GM12875 (cell line): ENCODE measurements around the gene FNIP2.
"Not testable (repeated sequence)": the region's sequence is repeated elsewhere in the genome, so short reads cannot be mapped to it uniquely, and the experiment has no call there.

ENCODE experiments used
- H3K4me3 ChIP-seq: one replicate; pipeline ENCODE4 v1.5.1; 2011; ENCODE audit warnings: low read depth, low read length, control low read depth
- TF ChIP-seq, protein P1 (sequence below): IDR thresholded peaks from 2 replicates; pipeline ENCODE4 v1.5.1; 2011; ENCODE audit warnings: low read depth, mild to moderate bottlenecking, control low read depth, inconsistent platforms, low read length, moderate library complexity, borderline replicate concordance; ENCODE audit not compliant: insufficient read depth

The FNIP2 gene

DNA sequence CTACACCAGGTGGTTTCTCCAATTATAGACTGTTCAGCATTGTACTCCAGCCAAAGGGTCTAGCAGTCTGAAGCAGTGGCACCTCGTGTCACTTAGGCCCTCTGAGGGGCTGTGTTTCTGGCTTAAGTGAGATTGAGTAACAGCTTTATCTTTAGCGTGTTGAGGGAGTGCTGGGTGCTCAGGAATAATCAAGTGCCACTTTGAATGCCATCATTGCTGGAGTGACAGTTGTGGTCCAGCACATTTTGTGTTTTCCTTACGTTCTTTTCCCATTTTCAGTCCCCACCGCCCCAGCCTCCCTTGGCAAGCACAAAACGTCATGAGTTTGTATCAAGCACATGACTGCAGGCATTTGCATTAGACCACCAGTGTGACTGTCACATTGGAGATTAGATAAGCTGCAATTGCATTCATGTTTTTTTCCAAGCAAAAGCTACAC, 58.7 kb downstream of the FNIP2 start:
- H3K4me3 ChIP-seq, result no peak overlapping the region
- TF ChIP-seq, protein P1, sequence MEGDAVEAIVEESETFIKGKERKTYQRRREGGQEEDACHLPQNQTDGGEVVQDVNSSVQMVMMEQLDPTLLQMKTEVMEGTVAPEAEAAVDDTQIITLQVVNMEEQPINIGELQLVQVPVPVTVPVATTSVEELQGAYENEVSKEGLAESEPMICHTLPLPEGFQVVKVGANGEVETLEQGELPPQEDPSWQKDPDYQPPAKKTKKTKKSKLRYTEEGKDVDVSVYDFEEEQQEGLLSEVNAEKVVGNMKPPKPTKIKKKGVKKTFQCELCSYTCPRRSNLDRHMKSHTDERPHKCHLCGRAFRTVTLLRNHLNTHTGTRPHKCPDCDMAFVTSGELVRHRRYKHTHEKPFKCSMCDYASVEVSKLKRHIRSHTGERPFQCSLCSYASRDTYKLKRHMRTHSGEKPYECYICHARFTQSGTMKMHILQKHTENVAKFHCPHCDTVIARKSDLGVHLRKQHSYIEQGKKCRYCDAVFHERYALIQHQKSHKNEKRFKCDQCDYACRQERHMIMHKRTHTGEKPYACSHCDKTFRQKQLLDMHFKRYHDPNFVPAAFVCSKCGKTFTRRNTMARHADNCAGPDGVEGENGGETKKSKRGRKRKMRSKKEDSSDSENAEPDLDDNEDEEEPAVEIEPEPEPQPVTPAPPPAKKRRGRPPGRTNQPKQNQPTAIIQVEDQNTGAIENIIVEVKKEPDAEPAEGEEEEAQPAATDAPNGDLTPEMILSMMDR, result no peak

DNA sequence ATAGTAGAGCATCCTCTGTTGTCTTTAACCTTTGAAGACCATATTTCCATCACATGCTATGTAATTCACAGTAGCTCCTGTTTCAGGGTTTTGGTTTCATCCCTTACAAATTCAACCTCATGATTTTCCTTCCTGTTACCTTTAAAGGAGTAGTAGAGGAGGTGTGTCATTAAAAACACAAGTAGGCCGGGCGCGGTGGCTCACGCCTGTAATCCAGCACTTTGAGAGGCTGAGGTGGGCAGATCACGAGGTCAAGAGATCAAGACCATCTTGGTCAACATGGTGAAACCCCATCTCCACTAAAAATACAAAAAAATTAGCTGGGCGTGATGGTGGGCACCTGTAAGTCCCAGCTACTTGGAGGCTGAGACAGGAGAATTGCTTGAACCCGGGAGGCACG, 59.3 kb downstream of the FNIP2 start:
- not testable (repeated sequence) for H3K4me3 ChIP-seq

DNA sequence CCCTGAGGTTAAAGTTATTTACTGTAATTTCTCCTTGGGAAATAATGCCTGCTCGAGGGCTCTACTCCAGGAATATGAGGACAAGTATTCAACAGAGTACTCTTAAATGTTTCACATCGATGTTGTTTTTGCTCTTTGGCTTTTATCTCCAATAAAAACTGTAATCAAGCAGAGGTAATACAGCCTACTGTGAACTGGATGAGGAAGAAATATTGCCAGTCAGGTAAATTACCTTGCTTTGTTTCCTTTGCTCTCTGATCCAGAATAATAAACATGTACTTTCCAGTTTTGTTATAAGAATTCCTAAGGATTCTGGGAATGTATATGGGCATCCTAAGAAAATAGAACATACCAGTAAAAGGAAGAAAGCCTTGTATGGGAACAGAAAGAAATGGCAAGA, 60.4 kb downstream of the FNIP2 start:
- no peak overlapping the region for H3K4me3 ChIP-seq
- TF ChIP-seq, protein P1, result no peak

DNA sequence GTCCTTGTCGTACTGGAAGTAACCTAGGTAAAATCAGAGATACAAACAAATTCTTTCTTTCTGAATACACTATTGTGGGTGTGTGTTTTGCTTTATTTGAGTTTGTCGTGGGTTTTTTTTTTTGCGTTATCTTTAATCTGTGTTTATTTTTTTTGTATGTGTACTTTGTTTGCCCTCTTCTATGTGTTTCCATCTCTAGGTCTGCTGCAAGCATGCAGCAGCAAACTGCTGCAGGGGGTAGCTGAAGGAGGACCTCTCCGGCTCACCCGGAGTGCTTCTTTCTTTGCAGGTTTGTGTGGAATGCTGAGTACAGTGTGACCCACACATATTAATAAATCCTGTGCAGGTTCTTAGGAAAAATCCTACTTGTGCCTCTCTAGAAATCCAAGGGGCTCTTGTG, 64.8 kb downstream of the FNIP2 start:
- no peak overlapping the region for H3K4me3 ChIP-seq
- TF ChIP-seq, protein P1, result no peak

DNA sequence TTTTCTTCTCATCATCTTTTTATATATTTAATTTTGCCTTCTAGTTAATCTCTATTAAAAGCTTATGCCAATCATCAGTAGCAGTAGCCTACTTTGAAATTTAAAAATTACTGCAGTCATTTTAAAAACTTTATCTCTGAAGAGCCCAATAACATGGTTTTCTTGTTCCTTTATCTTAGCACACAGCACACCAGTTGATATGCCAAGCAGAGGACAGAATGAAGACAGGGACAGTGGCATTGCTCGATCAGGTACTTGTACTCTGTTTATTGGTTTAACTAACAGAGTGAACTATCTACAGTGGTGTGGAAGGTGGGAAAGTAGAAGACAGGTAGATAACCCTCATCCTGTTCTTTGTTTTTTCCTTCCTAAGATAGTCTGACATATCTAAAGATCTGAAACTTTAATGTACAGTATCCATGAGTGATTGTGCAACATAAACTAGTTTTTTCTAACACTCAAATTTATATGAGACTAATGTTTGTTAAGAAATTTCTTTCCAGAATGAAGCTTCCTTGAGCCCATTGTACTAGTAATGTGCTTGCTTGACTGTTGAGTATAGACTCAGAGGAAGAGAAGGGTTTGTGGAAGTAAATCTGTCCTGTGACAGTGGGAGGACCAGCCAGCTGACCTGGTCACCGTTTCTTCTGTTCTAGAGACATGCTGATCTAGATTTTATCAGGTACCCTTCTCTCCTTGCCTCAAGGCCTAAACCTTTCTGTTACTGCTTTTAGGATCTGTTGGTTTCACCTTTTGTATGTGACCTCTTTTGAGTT, 66.6 kb downstream of the FNIP2 start:
- TF ChIP-seq, protein P1, result no peak
- H3K4me3 ChIP-seq, result no peak overlapping the region

DNA sequence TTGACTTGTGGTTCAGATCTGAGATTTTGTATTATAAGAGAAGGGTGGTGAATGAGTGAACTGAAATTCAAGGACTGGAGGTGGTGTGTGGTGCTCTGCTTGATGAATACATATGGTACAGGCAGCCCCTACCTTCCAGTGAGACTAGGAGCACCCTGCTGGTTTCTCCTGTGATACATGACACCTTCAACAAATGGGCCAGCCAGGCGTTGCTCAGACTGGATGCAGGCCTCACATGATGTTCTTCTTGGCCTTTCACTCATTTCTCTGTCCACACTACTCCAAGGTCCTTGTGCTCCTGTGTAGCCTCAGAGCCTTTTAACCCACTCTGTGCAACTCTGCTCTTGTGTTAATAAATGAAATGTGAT, 67.2 kb downstream of the FNIP2 start:
- TF ChIP-seq, protein P1, result no peak
- no peak overlapping the region for H3K4me3 ChIP-seq

DNA sequence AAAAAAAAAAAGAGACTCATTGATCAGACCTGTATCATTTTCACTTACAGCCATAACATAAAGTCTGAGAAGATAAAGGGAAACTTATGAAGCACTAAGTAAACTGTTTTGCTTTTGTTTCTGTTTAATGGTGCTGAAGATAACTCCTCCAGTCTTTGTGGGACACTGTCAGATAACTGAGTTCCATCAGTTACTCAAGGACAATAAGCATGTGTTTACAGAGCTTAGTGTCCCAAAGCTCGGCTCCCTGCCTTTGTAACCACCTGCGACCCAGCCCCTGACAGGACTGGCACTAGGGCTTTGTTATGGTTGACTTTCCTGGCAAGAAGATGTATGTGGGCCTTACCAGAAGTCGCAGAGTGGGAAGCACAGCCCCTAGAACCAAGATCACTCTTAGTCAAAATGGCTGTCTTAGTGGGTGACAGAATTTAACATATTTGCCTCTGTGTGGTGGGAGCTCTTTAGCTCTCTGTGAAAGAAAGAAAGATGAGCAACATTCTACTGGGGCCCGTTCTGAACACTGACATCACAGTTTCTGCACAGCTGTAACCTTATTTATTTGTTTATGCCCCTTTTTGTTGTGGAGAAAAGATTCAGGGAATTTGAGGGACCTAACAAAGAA, 68.1 kb downstream of the FNIP2 start:
- TF ChIP-seq, protein P1, result no peak
- H3K4me3 ChIP-seq, result no peak overlapping the region
